ENCODE results near the gene WRAP53.

Gene WRAP53

DNA sequence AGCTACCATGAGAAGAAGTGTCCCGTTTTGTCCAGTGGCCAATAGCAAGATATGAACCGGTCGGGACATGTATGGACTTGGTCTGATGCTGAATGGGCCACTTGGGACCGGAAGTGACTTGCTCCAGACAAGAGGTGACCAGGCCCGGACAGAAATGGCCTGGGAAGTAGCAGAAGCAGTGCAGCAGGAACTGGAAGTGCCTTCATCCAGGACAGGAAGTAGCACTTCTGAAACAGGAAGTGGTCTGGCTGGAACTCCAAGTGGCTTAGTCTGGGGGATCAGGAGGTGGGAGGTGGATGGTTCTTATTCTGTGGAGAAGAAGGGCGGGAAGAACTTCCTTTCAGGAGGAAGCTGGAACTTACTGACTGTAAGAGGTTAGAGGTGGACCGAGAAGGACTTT, 22.0 kb downstream of the WRAP53 start:
- DNase-seq, result no peak

DNA sequence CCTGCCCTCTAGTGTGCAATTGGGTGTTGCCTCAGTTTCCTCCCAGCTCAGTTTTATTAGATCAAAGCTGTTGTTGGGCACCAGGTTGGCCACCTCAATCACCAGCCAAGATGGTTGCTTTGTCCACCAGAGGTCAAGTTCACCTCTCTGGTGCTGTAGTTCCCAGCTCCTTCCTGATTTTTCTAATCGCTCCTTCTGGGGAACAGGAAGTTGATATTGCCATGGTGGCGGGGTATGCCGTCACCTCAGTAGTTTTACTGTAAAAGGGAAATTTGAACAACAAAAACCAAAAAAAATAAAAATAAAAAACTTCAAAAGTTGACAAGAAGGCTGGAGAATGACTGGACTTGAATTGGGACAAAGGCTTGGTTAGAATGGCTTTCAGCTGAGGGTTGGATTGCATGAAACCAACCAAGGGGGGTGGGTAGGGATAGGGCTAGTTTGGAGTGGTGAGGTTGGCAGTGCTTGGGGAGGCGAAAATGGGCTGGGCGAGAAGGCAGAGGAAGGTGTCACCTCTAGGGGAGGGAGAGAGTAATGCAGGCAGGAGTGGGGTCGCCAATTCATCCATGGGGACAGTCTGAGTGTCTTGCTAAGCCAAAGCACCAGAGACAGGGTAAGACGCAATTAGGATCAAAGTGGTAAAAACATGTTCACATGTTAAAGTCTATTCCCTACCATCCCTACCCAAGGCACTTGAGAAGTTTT, 22.9 kb downstream of the WRAP53 start:
- no peak for DNase-seq

GRCh38 chr17:7712111-7712771, 24.0 kb downstream of the WRAP53 start:
- DNase-seq, result peak; percentile 46

DNA sequence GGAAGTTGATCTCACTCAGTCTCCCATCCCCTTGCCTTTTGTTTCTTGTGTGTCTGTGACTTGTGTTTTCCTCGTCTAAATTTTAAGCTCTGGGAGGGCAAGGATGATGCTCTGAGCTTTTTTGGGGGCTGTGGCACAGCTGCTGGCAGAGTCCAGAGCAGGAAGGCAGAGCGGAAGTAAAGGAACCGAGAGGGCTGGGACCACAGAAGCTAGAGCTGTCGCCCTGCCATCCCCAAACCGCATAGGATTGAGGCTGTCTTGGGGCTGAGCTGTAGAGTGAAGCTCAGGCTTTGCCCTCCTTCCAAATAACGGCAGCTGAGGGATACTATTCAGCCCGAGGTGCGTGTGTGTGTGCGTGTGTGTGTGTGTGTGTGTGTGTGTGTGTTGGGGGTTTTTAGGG, 25.5 kb downstream of the WRAP53 start:
- no peak for DNase-seq

- no peak for DNase-seq
Observed at GRCh38 chr17:7714721-7715594, 26.7 kb downstream of the WRAP53 start.

GRCh38 chr17:7715936-7716886, 27.9 kb downstream of the WRAP53 start:
- DNase-seq, result no peak

GRCh38 chr17:7716901-7717755, 28.9 kb downstream of the WRAP53 start, which contains the start of gene DNAH2:
Gene DNAH2 (plus strand): TSS chr17:7717744. CDS start chr17:7719735, 1,991 bp downstream.
- peak; percentile 83 for DNase-seq

GRCh38 chr17:7717756-7718350, 29.6 kb downstream of the WRAP53 start:
- no peak for DNase-seq

DNA sequence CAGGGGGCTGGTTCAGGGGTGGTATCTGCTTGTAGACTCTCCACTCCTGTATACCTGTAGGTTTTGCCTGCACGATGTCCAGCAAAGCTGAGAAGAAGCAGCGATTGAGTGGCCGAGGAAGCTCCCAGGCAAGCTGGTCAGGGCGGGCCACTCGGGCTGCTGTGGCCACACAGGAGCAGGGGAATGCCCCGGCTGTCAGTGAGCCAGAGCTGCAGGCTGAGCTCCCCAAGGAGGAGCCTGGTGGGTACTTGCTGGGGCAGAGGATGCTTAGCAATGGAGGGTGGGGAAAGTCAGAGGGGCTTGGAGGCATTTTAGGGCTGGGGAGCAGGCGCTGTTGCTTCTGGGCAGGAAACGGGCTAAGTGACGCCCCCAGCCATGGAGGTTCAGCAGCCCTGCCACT, 31.4 kb downstream of the WRAP53 start:
- DNase-seq, result no peak

GRCh38 chr17:7720125-7720524, 31.8 kb downstream of the WRAP53 start:
- DNase-seq, result no peak

- no peak for DNase-seq
Observed at GRCh38 chr17:7721612-7722011, 33.3 kb downstream of the WRAP53 start.

DNA sequence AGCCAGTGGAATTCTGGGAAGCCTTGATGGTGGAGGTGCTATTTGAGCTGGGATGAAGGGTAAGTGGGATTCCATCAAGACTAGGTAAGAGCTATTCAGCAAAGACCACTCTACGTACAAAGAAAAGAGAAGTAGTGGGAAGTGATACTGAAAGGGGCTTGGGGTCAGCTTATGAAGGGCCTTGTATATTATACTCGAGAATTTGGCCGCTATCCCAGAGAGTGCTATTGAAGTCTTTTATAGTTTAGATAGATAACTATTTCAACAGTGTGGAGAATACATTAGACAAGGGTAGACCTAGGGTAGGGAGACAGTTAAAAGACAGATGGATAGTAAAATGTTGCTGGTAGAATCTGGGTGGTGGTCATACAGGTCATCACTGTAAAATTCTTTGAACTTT, 39.6 kb downstream of the WRAP53 start:
- no peak for DNase-seq

- no peak for DNase-seq
Observed at GRCh38 chr17:7729816-7730215, 41.5 kb downstream of the WRAP53 start.

- DNase-seq, result no peak
Observed at GRCh38 chr17:7732981-7733539, 44.8 kb downstream of the WRAP53 start.

DNA sequence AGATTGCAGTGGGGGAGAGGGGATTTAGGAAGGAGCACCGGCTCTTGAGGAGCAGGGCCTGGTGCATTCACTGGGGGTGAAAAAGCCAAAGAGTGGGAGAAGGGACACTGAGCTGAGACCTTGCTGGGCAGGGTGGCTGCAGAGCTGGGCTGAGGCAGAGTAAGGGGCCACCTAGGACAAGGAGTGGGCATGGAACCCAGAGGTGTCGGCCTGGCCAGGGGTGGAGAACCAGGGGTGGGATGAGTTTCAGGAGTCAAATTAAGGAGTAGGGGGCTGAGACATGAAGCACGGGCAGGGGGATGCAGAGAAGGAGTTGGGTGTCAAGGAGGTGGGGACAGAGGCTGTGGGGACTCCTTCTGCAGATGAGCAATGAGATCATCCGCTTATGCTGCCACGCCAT, 49.3 kb downstream of the WRAP53 start:
- DNase-seq, result no peak

- DNase-seq, result no peak
Observed at GRCh38 chr17:7739746-7740145, 51.5 kb downstream of the WRAP53 start.

- no peak for DNase-seq
Observed at GRCh38 chr17:7740481-7741001, 52.3 kb downstream of the WRAP53 start.

DNA sequence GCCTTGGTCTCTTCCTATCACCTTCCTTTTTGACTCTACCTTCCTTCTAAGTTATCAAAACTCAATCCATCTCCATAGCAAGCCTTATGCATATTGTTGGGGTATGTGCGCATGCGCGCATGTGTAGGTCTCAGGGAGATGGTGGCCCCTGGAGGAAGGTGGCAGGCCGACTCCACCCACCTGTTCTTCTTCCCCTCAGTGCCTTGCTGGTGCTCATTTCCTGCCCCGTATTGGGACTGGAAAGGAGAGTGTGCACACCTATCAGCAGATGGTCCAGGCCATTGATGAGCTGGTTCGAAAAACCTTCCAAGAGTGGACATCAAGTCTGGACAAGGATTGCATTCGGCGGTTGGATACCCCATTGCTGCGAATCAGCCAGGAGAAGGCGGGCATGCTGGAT, 54.5 kb downstream of the WRAP53 start:
- DNase-seq, result no peak

DNA sequence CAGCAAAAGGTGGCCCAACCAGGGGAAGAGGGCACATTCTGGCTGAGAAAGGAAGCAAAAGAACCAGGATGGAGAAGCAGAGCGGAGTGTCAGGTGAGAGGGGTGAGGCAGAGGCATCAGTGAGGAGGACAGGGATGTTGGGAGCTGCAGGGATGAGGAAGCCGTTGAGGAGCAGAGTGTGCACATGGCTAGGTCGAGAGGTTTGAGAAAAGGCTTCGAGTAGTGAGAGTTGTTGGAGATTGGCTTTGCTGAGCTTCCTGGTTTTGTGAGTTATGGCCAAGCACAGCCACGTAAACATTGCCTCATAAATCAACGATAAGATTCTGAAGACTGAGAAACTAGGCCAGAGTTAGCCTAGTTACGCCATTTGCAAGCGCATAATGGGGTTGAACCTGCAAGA, 56.1 kb downstream of the WRAP53 start:
- DNase-seq, result no peak

DNA sequence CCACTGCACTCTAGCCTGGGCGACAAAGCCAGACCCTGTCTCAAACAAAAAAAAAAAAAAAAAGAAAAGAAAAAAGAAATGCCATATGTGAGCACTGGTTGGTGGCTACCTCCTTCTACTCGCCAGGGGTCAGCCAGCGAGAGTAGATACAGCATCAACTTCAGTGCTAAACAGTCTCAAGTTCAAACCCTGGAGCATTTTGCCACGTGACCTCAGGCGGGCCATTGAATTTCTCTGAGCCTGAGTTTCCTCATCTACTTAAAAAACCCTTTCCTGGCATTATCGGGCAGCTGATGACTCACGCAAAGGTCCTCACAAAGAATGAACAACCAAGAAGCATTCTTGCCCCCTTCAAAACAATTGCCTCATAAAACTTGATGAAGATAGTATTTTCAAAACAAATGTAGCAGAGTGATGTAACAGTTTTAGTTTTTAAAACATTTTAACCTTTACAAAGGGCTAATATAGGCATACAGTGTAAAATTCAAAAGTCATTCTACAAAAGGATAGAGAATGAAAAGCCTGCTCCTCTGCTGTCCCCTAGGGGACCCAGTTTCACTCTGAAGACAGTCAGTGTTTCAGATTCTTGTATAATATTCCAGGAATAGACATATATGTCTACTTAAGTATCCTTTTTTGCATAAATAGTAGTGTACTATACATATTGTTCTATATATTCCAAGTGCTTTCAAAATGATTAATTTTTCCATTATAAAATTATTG, 57.6 kb downstream of the WRAP53 start:
- no peak for DNase-seq

Measured in 8988T (cell line).